Measurements from ENCODE around the gene CSKMT. TPM values are rescaled to one million over a fixed set of nuclear protein-coding genes. Genes with fewer than 3 reads are reported as not detected.

Gene CSKMT
- total and polyA plus RNA-seq, 8 donors = 3.5 to 25.5 (median 7.6) TPM; not detected in 1

- TF ChIP-seq POLR2AphosphoS5 (IDR thresholded peaks at IDR 0.05) (no peak), EP300 (IDR thresholded peaks at IDR 0.05) (no peak), POLR2A (IDR thresholded peaks at IDR 0.05) (no peak)
- TF ChIP-seq, protein P1, sequence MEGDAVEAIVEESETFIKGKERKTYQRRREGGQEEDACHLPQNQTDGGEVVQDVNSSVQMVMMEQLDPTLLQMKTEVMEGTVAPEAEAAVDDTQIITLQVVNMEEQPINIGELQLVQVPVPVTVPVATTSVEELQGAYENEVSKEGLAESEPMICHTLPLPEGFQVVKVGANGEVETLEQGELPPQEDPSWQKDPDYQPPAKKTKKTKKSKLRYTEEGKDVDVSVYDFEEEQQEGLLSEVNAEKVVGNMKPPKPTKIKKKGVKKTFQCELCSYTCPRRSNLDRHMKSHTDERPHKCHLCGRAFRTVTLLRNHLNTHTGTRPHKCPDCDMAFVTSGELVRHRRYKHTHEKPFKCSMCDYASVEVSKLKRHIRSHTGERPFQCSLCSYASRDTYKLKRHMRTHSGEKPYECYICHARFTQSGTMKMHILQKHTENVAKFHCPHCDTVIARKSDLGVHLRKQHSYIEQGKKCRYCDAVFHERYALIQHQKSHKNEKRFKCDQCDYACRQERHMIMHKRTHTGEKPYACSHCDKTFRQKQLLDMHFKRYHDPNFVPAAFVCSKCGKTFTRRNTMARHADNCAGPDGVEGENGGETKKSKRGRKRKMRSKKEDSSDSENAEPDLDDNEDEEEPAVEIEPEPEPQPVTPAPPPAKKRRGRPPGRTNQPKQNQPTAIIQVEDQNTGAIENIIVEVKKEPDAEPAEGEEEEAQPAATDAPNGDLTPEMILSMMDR (IDR thresholded peaks at IDR 0.05) = no peak
- Histone ChIP-seq H3K4me3 (peak overlapping the region; percentile 65 to 87 (median 80)), H3K9me3 (no peaks in the 10 kb centered on the region), H3K36me3 (peaks cover 0 to 25% (median 19%) of the 10 kb centered on the region in 4 donors), H3K27ac (peak overlapping the region; percentile 81 to 94 (median 89)), H3K4me1 (peaks cover 40 to 52% (median 46%) of the 10 kb centered on the region in 4 donors), H3K27me3 (no peaks in the 10 kb centered on the region)
- intact Hi-C loops (cut with DNase I; ENCODE audit: low total_unique reads) = no loop called here
- peak in 1 of 2 donors; percentile 64 for DNase-seq
- WGBS, 5 donors = 16 to 41% (median 33%) methylated on average over 7 of the region's 7 CpGs
Measured at GRCh38 chr11:62705413-62705812, 40.3 kb downstream of the CSKMT start.

DNA sequence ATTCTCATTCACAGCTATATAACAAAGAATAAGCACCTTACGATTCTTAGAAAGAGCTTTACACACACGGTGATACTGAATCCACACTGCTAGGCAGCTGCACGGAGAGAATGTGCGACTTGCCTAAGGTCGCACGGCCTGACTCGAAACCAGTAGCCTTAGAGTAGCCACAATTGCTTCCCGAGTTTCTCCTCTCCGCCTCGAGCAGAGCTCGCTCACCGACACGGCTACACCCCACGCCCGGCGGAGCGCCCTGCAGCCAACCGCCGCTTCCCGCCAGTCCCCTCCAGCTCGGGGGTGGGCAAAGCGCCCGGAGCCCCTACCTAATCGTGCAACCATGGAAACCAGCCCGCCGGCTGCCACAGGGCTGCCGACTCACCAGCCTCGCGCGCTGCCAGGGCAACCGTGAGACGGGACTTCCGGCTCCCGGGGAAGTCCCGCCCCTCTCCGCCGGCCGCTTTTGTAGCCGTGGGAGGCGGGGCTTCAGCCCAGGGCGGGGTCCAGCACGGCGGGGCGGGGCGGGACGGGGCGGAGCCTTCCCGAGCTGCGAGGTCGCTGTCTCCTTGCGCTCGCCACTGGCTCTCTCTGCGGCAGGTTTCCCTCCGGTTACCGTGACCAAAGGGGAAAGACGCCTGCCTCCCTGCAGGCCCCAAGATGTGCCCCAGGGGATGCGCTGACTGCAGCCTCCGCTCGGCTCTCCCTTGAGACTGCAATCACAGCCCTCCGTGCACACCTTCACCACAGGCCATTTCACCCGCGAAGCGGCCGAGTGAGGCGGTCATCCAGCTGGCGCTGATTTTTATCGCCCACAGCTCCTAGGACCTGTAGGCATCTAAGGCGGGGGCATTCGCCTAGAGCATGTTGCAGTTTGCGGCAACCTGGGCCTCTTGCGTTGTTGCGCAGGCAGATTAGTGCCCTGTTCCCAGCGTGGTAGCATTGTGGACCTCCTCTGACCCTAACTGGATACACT, 41.1 kb downstream of the CSKMT start:
- Histone ChIP-seq H3K36me3 (peaks cover 2 to 25% (median 19%) of the 10 kb centered on the region in 4 donors), H3K4me3 (peak overlapping the region; percentile 65 to 87 (median 80)), H3K9me3 (no peaks in the 10 kb centered on the region), H3K4me1 (peaks cover 42 to 60% (median 52%) of the 10 kb centered on the region in 4 donors), H3K27ac (peak overlapping the region; percentile 81 to 94 (median 89)), H3K27me3 (no peaks in the 10 kb centered on the region)
- TF ChIP-seq, protein P1 (IDR thresholded peaks at IDR 0.05) = no peak
- TF ChIP-seq POLR2AphosphoS5 (IDR thresholded peaks at IDR 0.05) = peak; percentile 7 to 92 (median 64)
- WGBS, 5 donors = 3 to 8% (median 3%) methylated on average over 33 to 73 of the region's 73 CpGs
- intact Hi-C loops (cut with DNase I; ENCODE audit: low total_unique reads) = no loop called here
- DNase-seq = peak; percentile 97 to 98

DNA sequence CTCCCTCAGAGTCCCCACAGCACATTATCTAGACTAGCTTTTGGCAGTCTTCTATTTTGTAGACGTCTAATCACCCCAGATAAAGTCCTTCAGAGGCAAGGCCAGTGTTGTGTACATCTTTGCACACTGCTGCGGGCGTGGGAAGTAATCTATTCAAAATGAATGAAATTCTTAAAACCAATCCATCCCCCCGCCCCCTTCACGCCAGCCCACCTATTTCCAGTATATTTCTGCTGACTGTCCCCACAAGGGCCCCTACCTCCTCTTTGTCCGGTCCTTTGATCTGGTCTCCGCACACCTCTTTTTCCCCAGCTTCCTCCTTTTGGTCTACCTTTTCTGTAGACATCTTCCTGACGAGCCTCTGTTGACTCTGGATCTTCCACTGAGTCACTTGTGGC, 41.7 kb downstream of the CSKMT start:
- intact Hi-C loops (cut with DNase I; ENCODE audit: low total_unique reads) = no loop called here
- DNase-seq = no peak
- peaks cover 42 to 65% (median 55%) of the 10 kb centered on the region in 4 donors for H3K4me1 ChIP-seq
- TF ChIP-seq, protein P1 (IDR thresholded peaks at IDR 0.05) = no peak
- TF ChIP-seq POLR2AphosphoS5 (IDR thresholded peaks at IDR 0.05) = no peak
- TF ChIP-seq POLR2A (IDR thresholded peaks at IDR 0.05) = no peak
- no peak for TF ChIP-seq EP300 (IDR thresholded peaks at IDR 0.05)
- peak overlapping the region; percentile 65 to 87 (median 80) for H3K4me3 ChIP-seq
- WGBS, 5 donors = 46 to 61% (median 57%) methylated on average over 8 of the region's 8 CpGs
- H3K9me3 ChIP-seq = no peaks in the 10 kb centered on the region
- H3K36me3 ChIP-seq = peaks cover 9 to 24% (median 19%) of the 10 kb centered on the region in 4 donors
- H3K27me3 ChIP-seq = no peaks in the 10 kb centered on the region
- H3K27ac ChIP-seq = peak overlapping the region; percentile 81 to 94 (median 89)

GRCh38 chr11:62707277-62707861, 42.3 kb downstream of the CSKMT start, which contains the start of the genes BSCL2 and GNG3:
Gene BSCL2 (minus strand): TSS chr11:62707424. CDS start chr11:62707195, 229 bp downstream.
Gene GNG3 (plus strand): TSS chr11:62707676. CDS start chr11:62708296, 620 bp downstream.
- no peaks in the 10 kb centered on the region for H3K27me3 ChIP-seq
- WGBS, 5 donors = 76 to 84% (median 82%) methylated on average over 6 to 10 of the region's 10 CpGs
- no peaks in the 10 kb centered on the region for H3K9me3 ChIP-seq
- peak within 1 kb of the TSS; percentile 89 to 99 (median 92) for H3K27ac ChIP-seq
- H3K36me3 ChIP-seq = peaks cover 13 to 24% (median 22%) of the 10 kb centered on the region in 4 donors
- TF ChIP-seq POLR2A (IDR thresholded peaks at IDR 0.05) = no peak
- TF ChIP-seq, protein P1 (IDR thresholded peaks at IDR 0.05) = no peak
- no peak for TF ChIP-seq EP300 (IDR thresholded peaks at IDR 0.05)
- no peak for TF ChIP-seq POLR2AphosphoS5 (IDR thresholded peaks at IDR 0.05)
- peak in 1 of 2 donors; percentile 84 for DNase-seq
- peak within 1 kb of the TSS; percentile 65 to 87 (median 80) for H3K4me3 ChIP-seq
- intact Hi-C loops (cut with DNase I; ENCODE audit: low total_unique reads) = no loop called here
- peaks cover 42 to 71% (median 58%) of the 10 kb centered on the region in 4 donors for H3K4me1 ChIP-seq
